Right lobe of liver (tissue), 4 donors: ENCODE data around the gene GNAL.

Experiments
- POLR2A ChIP-seq: fragments of 450-650 bp; IDR thresholded peaks from one replicate; pipeline ENCODE4 v1.6.1; 2017; ENCODE audit warnings: antibody characterized with exemption, mild to moderate bottlenecking
- TF ChIP-seq, protein P1 (sequence below), 4 donors: fragments of 200-600 bp in 3 of 4; fragments of 450-650 bp in 1 of 4; IDR thresholded peaks; one replicate each; pipeline versions ENCODE4 v1.5.1 to v1.8.0; 2016 to 2022; ENCODE audit warnings: antibody characterized with exemption in 4 of 4, mild to moderate bottlenecking in 2 of 4
- donor health status: DM: no; HTN: no; CAD: no.
- donor health status: DM: no; HTN: no; CAD: no.
- donor health status: DM: no; HTN: yes; CAD: no.

DNA sequence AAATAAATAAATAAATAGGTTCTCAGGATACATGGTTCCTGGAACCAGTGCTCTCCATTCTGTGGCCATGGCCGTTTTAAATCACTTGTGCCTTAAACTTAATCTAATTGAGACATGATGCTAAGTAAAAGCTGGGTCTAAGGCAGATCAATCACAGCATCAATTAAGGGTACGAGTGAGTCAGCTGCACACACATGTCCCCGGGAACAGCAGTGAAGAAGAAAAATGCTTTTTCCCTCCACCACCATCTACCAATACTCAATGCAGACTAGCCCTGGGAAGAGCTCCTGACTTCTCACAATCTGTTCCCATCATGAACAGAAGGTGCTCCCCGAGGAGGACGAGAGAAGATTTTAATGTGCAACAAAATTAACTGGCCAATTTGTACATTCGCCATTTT lies 155.4 kb downstream of the GNAL start:
- TF ChIP-seq, protein P1, sequence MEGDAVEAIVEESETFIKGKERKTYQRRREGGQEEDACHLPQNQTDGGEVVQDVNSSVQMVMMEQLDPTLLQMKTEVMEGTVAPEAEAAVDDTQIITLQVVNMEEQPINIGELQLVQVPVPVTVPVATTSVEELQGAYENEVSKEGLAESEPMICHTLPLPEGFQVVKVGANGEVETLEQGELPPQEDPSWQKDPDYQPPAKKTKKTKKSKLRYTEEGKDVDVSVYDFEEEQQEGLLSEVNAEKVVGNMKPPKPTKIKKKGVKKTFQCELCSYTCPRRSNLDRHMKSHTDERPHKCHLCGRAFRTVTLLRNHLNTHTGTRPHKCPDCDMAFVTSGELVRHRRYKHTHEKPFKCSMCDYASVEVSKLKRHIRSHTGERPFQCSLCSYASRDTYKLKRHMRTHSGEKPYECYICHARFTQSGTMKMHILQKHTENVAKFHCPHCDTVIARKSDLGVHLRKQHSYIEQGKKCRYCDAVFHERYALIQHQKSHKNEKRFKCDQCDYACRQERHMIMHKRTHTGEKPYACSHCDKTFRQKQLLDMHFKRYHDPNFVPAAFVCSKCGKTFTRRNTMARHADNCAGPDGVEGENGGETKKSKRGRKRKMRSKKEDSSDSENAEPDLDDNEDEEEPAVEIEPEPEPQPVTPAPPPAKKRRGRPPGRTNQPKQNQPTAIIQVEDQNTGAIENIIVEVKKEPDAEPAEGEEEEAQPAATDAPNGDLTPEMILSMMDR (IDR thresholded peaks at IDR 0.05) = no peak
- TF ChIP-seq POLR2A = no peak
